Loucy (cell line): Measurements from ENCODE around the gene CCDC137.

Experiments used
- H2AFZ ChIP-seq: fragments of 200-600 bp; sonication (generic); 2 replicates; pipeline ENCODE4 v1.6.0; 2016; ENCODE audit warnings: antibody characterized with exemption, mild to moderate bottlenecking, low read length, moderate library complexity
- H3F3A ChIP-seq: fragments of 200-600 bp; 2 replicates; pipeline ENCODE4 v1.6.0; 2016; ENCODE audit warnings: antibody characterized with exemption, low read depth, mild to moderate bottlenecking
- H3K27me3 ChIP-seq: fragments of 200-600 bp; sonication (generic); 2 replicates; pipeline ENCODE4 v1.6.1; 2014; ENCODE audit warnings: low read length, mild to moderate bottlenecking; ENCODE audit not compliant: insufficient read depth, poor library complexity, severe bottlenecking
- H3K36me3 ChIP-seq: fragments of 200-600 bp; sonication (generic); 2 replicates; pipeline ENCODE4 v1.6.1; 2016; ENCODE audit warnings: low read length; ENCODE audit not compliant: insufficient read depth
- H3K4me1 ChIP-seq: fragments of 200-600 bp; sonication (generic); 2 replicates; pipeline ENCODE4 v1.5.1; 2014; ENCODE audit warnings: low read length, mild to moderate bottlenecking; ENCODE audit not compliant: insufficient read depth, poor library complexity, severe bottlenecking
- H3K4me2 ChIP-seq: fragments of 200-600 bp; sonication (generic); 2 replicates; pipeline ENCODE4 v1.6.0; 2014; ENCODE audit warnings: antibody characterized with exemption, low read length, low read depth, mild to moderate bottlenecking; ENCODE audit not compliant: poor library complexity, severe bottlenecking
- H3K4me3 ChIP-seq: fragments of 200-600 bp; sonication (generic); 2 replicates; pipeline ENCODE4 v1.5.1; 2014; ENCODE audit warnings: low read length, mild to moderate bottlenecking, mixed read lengths; ENCODE audit not compliant: poor library complexity, severe bottlenecking
- H3K79me2 ChIP-seq: fragments of 200-600 bp; sonication (generic); 2 replicates; pipeline ENCODE4 v1.6.1; 2014; ENCODE audit warnings: low read length; ENCODE audit not compliant: insufficient read depth
- H3K9ac ChIP-seq: fragments of 200-600 bp; sonication (generic); 2 replicates; pipeline ENCODE4 v1.6.0; 2014; ENCODE audit warnings: mild to moderate bottlenecking, low read depth, low read length, moderate library complexity; ENCODE audit not compliant: poor library complexity, severe bottlenecking
- H3K9me2 ChIP-seq: fragments of 200-600 bp; sonication (generic); replicated peaks from 2 replicates; pipeline ENCODE4 v1.6.1; 2016; ENCODE audit warnings: low read depth, low read length, mixed read lengths
- H3K9me3 ChIP-seq: fragments of 200-600 bp; sonication (generic); 2 replicates; pipeline ENCODE4 v1.6.1; 2014; ENCODE audit warnings: mild to moderate bottlenecking, antibody characterized with exemption, low read length, low read depth; ENCODE audit not compliant: insufficient read depth
- H4K20me1 ChIP-seq: fragments of 200-600 bp; sonication (generic); 2 replicates; pipeline ENCODE4 v1.6.0; 2014; ENCODE audit warnings: antibody characterized with exemption, low read length, mild to moderate bottlenecking; ENCODE audit not compliant: insufficient read depth, poor library complexity, severe bottlenecking
- CTCF ChIP-seq: fragments of 200-600 bp; sonication (generic); conservative IDR thresholded peaks from 2 replicates; pipeline ENCODE4 v1.5.1; 2014; ENCODE audit warnings: mild to moderate bottlenecking, antibody characterized with exemption, low read length
- EZH2phosphoT487 ChIP-seq: fragments of 200-600 bp; IDR thresholded peaks from 2 replicates; pipeline ENCODE4 v1.6.1; 2018; ENCODE audit warnings: antibody characterized with exemption, mild to moderate bottlenecking, moderate library complexity, borderline replicate concordance

Gene CCDC137

GRCh38 chr17:81694810-81695209, 28.3 kb downstream of the CCDC137 start:
- H3K4me2 ChIP-seq, result no peak overlapping the region
- peaks cover 4% of the 10 kb centered on the region for H4K20me1 ChIP-seq
- TF ChIP-seq EZH2phosphoT487 (no peak), CTCF (no peak)
- no peaks in the 10 kb centered on the region for H3F3A ChIP-seq
- peaks cover 14% of the 10 kb centered on the region; the same call in 1 of the 2 replicates for H3K79me2 ChIP-seq
- H3K9ac ChIP-seq, result no peak overlapping the region
- H3K4me3 ChIP-seq, result no peak overlapping the region
- H3K9me3 ChIP-seq, result no peaks in the 10 kb centered on the region
- H3K27me3 ChIP-seq, result no peaks in the 10 kb centered on the region
- H2AFZ ChIP-seq, result no peak overlapping the region
- no peaks in the 10 kb centered on the region for H3K9me2 ChIP-seq
- no peaks in the 10 kb centered on the region for H3K4me1 ChIP-seq
- peaks cover 76% of the 10 kb centered on the region; the same call in 1 of the 2 replicates for H3K36me3 ChIP-seq

- Histone ChIP-seq H3K4me3 (no peak overlapping the region), H3K9me2 (no peaks in the 10 kb centered on the region), H3K79me2 (peaks cover 16% of the 10 kb centered on the region; the same call in 1 of the 2 replicates), H3K4me1 (no peaks in the 10 kb centered on the region), H3K36me3 (peaks cover 72% of the 10 kb centered on the region; the same call in 1 of the 2 replicates), H3K9ac (no peak overlapping the region), H4K20me1 (peaks cover 4% of the 10 kb centered on the region), H3F3A (no peaks in the 10 kb centered on the region), H3K27me3 (no peaks in the 10 kb centered on the region), H3K9me3 (no peaks in the 10 kb centered on the region), H2AFZ (no peak overlapping the region), H3K4me2 (no peak overlapping the region)
- TF ChIP-seq EZH2phosphoT487 (no peak), CTCF (no peak)
Observed at GRCh38 chr17:81695211-81695610, 28.7 kb downstream of the CCDC137 start.

- no peaks in the 10 kb centered on the region for H3K27me3 ChIP-seq
- no peaks in the 10 kb centered on the region for H3K9me3 ChIP-seq
- no peaks in the 10 kb centered on the region for H3F3A ChIP-seq
- H3K4me3 ChIP-seq, result no peak overlapping the region
- TF ChIP-seq CTCF, result no peak
- TF ChIP-seq EZH2phosphoT487, result no peak
- peaks cover 22% of the 10 kb centered on the region for H3K79me2 ChIP-seq
- H2AFZ ChIP-seq, result no peak overlapping the region
- H3K4me1 ChIP-seq, result peaks cover 2% of the 10 kb centered on the region
- no peak overlapping the region for H3K4me2 ChIP-seq
- H3K9me2 ChIP-seq, result no peaks in the 10 kb centered on the region
- peaks cover 6% of the 10 kb centered on the region for H4K20me1 ChIP-seq
- peaks cover 71% of the 10 kb centered on the region; the same call in 1 of the 2 replicates for H3K36me3 ChIP-seq
- H3K9ac ChIP-seq, result no peak overlapping the region
Observed at GRCh38 chr17:81695801-81696200, 29.3 kb downstream of the CCDC137 start.
